MM.1S (cell line): ENCODE measurements around the gene CSNK1D.

Experiments
- EZH2 ChIP-seq: fragments of 300-600 bp; sonication (generic); optimal IDR thresholded peaks from 2 replicates; pipeline ENCODE3; 2017; ENCODE audit warnings: low read depth, mild to moderate bottlenecking, antibody characterized with exemption, low read length, mixed read lengths
- TF ChIP-seq, protein P1 (sequence below): fragments of 300-600 bp; sonication (generic); IDR thresholded peaks from 2 replicates; pipeline ENCODE4 v1.5.1; 2016; ENCODE audit warnings: antibody characterized with exemption, low read length, mixed read lengths

DNA sequence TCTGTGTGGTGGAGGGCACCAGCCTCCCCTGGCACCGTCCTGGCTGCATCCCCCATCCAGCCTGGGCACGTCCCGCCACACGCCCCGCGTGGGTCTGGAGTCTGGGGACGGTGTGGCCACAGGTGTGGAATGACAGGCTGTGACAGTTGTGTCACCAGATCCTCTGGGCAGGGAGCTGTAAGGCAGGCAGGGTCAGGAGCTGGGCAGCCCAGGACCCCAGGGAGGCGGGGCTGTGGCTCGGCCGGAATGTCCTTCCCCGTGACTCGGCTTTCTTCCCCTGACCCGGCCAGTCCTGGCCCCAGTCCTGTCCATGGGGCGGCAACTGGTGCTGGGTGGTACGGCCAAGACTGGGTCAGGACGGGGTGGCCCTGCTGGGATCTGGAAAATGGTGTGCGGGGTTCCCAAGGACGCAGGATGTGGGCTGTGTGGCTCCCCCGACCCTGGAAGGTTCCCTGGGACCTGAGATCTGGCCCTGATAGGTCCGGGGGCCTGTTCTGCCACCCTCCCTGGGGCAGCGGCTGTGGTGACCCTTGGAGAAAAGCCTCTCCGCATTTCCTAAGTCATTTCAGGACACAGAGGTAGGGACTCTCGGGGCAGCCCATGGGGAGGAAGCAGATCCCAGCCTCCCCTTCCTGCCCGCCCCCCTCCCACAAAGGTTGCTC is 48.0 kb downstream of the CSNK1D start:
- no peak for TF ChIP-seq EZH2
- TF ChIP-seq, protein P1, sequence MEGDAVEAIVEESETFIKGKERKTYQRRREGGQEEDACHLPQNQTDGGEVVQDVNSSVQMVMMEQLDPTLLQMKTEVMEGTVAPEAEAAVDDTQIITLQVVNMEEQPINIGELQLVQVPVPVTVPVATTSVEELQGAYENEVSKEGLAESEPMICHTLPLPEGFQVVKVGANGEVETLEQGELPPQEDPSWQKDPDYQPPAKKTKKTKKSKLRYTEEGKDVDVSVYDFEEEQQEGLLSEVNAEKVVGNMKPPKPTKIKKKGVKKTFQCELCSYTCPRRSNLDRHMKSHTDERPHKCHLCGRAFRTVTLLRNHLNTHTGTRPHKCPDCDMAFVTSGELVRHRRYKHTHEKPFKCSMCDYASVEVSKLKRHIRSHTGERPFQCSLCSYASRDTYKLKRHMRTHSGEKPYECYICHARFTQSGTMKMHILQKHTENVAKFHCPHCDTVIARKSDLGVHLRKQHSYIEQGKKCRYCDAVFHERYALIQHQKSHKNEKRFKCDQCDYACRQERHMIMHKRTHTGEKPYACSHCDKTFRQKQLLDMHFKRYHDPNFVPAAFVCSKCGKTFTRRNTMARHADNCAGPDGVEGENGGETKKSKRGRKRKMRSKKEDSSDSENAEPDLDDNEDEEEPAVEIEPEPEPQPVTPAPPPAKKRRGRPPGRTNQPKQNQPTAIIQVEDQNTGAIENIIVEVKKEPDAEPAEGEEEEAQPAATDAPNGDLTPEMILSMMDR, result no peak
